Spleen (tissue), 7 donors: ENCODE results near the gene NSUN3.

Experiments
- POLR2A ChIP-seq, 3 donors: fragments of 450-650 bp; IDR thresholded peaks; one replicate each; pipeline ENCODE4 v1.5.1; 2017; ENCODE audit warnings: antibody characterized with exemption in 3 of 3, mild to moderate bottlenecking in 1 of 3
- POLR2AphosphoS5 ChIP-seq, 3 donors: sonication (generic); formaldehyde crosslinking; IDR thresholded peaks; one replicate each; pipeline ENCODE4 v1.5.1; 2017; ENCODE audit warnings: antibody characterized with exemption in 3 of 3
- TF ChIP-seq, protein P1 (sequence below), 11 experiments: fragments of 200-600 bp in 7 of 11; fragments of 450-650 bp in 4 of 11; sonication (generic) in 4 of 11; IDR thresholded peaks in 8 of 11; conservative IDR thresholded peaks in 3 of 11; 1 replicate in 7 of 11; 2 replicates in 4 of 11; pipeline versions ENCODE4 v1.4.0 to v1.8.0; 2016 to 2021; ENCODE audit warnings: antibody characterized with exemption in 11 of 11, inconsistent platforms in 4 of 11, mild to moderate bottlenecking in 1 of 11
- donor health status: DM: no; HTN: no; CAD: no; lungs with moderate emphysema.
- donor health status: DM: no; HTN: no; CAD: no.
- donor health status: DM: no; HTN: no; CAD: no.

DNA sequence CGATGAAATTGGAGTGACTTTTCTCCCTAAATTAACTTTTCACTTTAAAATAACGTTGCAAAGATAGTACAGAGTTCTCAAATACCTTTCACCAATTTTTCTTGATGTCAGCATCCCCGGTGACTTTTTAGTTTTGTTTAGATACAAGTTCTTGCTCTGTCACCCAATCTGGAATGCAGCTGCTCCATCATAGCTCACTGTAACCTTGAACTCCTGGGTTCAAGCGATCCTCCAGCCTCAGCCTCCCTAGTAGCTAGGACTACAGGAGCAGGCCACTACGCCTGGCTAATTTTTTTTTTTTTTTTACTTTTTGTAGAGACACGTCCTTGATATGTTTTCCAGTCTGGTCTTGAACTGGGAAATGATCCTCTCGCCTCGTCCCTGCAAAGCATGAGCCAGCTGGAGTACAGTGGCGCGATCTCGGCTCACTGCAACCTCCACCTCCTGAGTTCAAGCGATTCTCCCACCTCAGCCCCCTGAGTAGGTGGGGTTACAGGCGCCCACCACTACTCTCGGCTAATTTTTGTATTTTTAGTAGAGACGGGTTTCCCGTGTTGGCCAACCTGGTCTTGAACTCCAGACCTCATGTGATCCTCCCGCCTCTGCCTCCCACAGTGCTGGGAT lies 747 bp downstream of the NSUN3 start:
- TF ChIP-seq, protein P1, sequence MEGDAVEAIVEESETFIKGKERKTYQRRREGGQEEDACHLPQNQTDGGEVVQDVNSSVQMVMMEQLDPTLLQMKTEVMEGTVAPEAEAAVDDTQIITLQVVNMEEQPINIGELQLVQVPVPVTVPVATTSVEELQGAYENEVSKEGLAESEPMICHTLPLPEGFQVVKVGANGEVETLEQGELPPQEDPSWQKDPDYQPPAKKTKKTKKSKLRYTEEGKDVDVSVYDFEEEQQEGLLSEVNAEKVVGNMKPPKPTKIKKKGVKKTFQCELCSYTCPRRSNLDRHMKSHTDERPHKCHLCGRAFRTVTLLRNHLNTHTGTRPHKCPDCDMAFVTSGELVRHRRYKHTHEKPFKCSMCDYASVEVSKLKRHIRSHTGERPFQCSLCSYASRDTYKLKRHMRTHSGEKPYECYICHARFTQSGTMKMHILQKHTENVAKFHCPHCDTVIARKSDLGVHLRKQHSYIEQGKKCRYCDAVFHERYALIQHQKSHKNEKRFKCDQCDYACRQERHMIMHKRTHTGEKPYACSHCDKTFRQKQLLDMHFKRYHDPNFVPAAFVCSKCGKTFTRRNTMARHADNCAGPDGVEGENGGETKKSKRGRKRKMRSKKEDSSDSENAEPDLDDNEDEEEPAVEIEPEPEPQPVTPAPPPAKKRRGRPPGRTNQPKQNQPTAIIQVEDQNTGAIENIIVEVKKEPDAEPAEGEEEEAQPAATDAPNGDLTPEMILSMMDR (IDR thresholded peaks at IDR 0.05 in 8 of 11, conservative IDR thresholded peaks at IDR 0.05 in 3 of 11) = no peak
- TF ChIP-seq POLR2A (IDR thresholded peaks at IDR 0.05) = no peak
- TF ChIP-seq POLR2AphosphoS5 (IDR thresholded peaks at IDR 0.05) = no peak
